ENCODE data around the gene JAKMIP2. TPM values are rescaled to one million over a fixed set of nuclear protein-coding genes. Genes with fewer than 3 reads are reported as not detected.

Gene JAKMIP2
- polyA plus RNA-seq, 1 of the 3 experiments (the other 2 are of a cell fraction): 2.1 TPM

DNA sequence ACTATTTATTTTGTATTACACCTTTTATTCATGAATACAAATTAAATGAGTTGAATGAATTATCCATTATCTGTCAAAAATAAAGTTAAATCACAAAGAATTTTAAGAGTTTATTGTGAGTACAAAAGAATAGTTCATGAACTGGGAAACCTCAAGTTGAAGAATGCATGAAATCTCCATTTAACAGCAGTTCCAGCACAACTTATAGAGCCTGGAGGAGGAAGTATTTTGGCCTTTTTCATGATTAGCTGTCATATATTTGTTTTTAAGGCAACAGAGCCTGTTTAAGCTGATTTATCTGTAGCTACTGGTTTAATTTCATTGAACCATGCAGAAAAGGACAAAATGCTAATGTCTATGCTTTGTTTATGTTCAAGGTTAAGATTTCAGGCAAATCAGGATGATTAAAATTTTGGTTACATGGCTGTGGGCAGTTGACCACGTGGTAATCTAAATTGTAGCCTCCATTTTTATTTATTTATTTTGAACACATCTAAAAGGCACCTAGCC lies 36.8 kb upstream of the JAKMIP2 start:
- Histone ChIP-seq H3K4me1 (ENCODE audit: control insufficient read depth in 1 of 2, insufficient read depth in 2 of 2, low read depth in 1 of 2, low read length in 1 of 2) (peaks cover 0 to 8% of the 10 kb centered on the region in 2 experiments; a peak in 1 of 4 replicates), H3K79me2 (ENCODE audit: insufficient read depth) (no peaks in the 10 kb centered on the region), H3K9ac (no peak overlapping the region), H3F3A (replicated peaks; ENCODE audit: insufficient read depth) (no peaks in the 10 kb centered on the region), H3K27me3 (ENCODE audit: insufficient read depth) (no peaks in the 10 kb centered on the region), H3K9me2 (no peaks in the 10 kb centered on the region), H3K27ac (ENCODE audit: low read depth in 2 of 2, low read length in 1 of 2) (no peak overlapping the region), H3K4me3 (ENCODE audit: low read depth in 2 of 2, low read length in 1 of 2) (no peak overlapping the region), H2AFZ (ENCODE audit: low read depth) (no peak overlapping the region), H3K4me2 (no peak overlapping the region), H3K36me3 (replicated peaks in 1 of 2; ENCODE audit: control insufficient read depth in 1 of 2, insufficient read depth in 2 of 2, low read length in 1 of 2) (no peaks in the 10 kb centered on the region), H4K20me1 (ENCODE audit: insufficient read depth) (no peaks in the 10 kb centered on the region), H3K9me3 (0 out of 2 replicates have a peak, but pooled peaks cover 4% of the 10 kb centered on the region)
- no peak for DNase-seq
- ChIA-PET CTCF (interaction anchor here (0.6 to 2.5 kb wide), 3 partner anchors 30 to 191 kb away, joined by 3 to 20 read pairs (median 5); no protein-coding TSS in a partner anchor), POLR2A (no interaction called here)
- 26% methylated on average over 1 of the region's 1 CpG for WGBS (ENCODE audit: low lambda C conversion rate)
- TF ChIP-seq, protein P1, sequence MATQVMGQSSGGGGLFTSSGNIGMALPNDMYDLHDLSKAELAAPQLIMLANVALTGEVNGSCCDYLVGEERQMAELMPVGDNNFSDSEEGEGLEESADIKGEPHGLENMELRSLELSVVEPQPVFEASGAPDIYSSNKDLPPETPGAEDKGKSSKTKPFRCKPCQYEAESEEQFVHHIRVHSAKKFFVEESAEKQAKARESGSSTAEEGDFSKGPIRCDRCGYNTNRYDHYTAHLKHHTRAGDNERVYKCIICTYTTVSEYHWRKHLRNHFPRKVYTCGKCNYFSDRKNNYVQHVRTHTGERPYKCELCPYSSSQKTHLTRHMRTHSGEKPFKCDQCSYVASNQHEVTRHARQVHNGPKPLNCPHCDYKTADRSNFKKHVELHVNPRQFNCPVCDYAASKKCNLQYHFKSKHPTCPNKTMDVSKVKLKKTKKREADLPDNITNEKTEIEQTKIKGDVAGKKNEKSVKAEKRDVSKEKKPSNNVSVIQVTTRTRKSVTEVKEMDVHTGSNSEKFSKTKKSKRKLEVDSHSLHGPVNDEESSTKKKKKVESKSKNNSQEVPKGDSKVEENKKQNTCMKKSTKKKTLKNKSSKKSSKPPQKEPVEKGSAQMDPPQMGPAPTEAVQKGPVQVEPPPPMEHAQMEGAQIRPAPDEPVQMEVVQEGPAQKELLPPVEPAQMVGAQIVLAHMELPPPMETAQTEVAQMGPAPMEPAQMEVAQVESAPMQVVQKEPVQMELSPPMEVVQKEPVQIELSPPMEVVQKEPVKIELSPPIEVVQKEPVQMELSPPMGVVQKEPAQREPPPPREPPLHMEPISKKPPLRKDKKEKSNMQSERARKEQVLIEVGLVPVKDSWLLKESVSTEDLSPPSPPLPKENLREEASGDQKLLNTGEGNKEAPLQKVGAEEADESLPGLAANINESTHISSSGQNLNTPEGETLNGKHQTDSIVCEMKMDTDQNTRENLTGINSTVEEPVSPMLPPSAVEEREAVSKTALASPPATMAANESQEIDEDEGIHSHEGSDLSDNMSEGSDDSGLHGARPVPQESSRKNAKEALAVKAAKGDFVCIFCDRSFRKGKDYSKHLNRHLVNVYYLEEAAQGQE (IDR thresholded peaks at IDR 0.05; ENCODE audit: low read depth, low read length): no peak
- TF ChIP-seq NFIC (IDR thresholded peaks at IDR 0.05; ENCODE audit: borderline replicate concordance) (no peak), IRF3 (IDR thresholded peaks at IDR 0.05; ENCODE audit: low read depth, low read length) (no peak), ELF1 (IDR thresholded peaks at IDR 0.05) (no peak), GABPA (IDR thresholded peaks at IDR 0.05; ENCODE audit: low read depth) (no peak), NRF1 (IDR thresholded peaks at IDR 0.05; ENCODE audit: low read depth, low read length) (no peak), FOXM1 (IDR thresholded peaks at IDR 0.05; ENCODE audit: low read depth) (no peak), FOSL2 (IDR thresholded peaks at IDR 0.05; ENCODE audit: borderline replicate concordance, low read depth) (no peak), CHD2 (IDR thresholded peaks at IDR 0.05; ENCODE audit: low read length, partially characterized antibody) (no peak), JUND (IDR thresholded peaks at IDR 0.05) (no peak), RFX5 (IDR thresholded peaks at IDR 0.05; ENCODE audit: low read length) (no peak), GATA2 (CRISPR knock-in tag; IDR thresholded peaks at IDR 0.05) (no peak)
- TF ChIP-seq, protein P2, sequence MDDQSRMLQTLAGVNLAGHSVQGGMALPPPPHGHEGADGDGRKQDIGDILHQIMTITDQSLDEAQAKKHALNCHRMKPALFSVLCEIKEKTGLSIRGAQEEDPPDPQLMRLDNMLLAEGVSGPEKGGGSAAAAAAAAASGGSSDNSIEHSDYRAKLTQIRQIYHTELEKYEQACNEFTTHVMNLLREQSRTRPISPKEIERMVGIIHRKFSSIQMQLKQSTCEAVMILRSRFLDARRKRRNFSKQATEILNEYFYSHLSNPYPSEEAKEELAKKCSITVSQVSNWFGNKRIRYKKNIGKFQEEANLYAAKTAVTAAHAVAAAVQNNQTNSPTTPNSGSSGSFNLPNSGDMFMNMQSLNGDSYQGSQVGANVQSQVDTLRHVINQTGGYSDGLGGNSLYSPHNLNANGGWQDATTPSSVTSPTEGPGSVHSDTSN (IDR thresholded peaks at IDR 0.05): no peak
